ELF-1 (cell line): ENCODE data around the gene KPNB1.

Source experiments
- DNase-seq: peaks from one replicate; pipeline ENCODE4 v3.0.0-alpha.2; 2016; ENCODE audit warnings: low read depth, low spot score

The KPNB1 gene

GRCh38 chr17:47636273-47637030 lies 13.3 kb upstream of the KPNB1 start:
- DNase-seq: no peak

- no peak for DNase-seq
Measured at GRCh38 chr17:47638903-47639302, 10.8 kb upstream of the KPNB1 start.

GRCh38 chr17:47640076-47640475 lies 9.6 kb upstream of the KPNB1 start:
- DNase-seq: no peak

DNA sequence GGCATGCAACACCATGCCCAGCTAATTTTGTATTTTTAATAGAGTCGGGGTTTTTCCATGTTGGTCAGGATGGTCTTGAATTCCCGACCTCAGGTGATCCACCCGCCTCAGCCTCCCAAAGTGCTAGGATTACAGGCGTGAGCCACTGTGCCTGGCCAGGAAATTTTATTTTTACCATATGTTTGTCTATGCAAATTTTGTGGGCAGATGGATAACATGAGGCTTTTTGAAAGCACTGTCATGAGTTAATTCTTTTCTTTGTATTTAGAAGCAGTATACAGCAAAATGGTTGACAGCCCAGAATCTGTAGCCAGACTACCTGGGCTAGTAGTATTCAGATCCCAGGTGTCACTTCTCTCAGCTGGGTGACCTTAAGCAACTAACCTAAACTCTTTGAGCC lies 8.5 kb upstream of the KPNB1 start:
- DNase-seq: no peak

- DNase-seq: no peak
Measured at GRCh38 chr17:47643116-47643515, 6.6 kb upstream of the KPNB1 start.

- DNase-seq: no peak
Measured at GRCh38 chr17:47644324-47644723, 5.4 kb upstream of the KPNB1 start.

DNA sequence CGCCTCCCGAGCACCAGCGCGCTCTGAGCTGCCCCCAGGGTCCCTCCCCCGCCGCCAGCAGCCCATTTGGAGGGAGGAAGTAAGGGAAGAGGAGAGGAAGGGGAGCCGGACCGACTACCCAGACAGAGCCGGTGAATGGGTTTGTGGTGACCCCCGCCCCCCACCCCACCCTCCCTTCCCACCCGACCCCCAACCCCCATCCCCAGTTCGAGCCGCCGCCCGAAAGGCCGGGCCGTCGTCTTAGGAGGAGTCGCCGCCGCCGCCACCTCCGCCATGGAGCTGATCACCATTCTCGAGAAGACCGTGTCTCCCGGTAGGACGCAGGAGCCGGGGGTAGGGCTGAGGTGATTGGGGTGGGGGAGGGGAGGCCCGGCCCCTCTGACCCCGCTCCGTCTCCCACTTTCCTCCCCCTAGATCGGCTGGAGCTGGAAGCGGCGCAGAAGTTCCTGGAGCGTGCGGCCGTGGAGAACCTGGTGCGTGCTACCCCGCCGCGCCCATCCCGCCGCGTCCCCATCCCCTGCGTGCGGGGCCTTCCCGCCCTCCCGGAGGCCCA lies 329 bp downstream of the KPNB1 start:
- DNase-seq: no peak

GRCh38 chr17:47650525-47651522 lies 1.1 kb downstream of the KPNB1 start:
- DNase-seq: peak; percentile 97

- DNase-seq: no peak
Measured at GRCh38 chr17:47651704-47652103, 2.0 kb downstream of the KPNB1 start.

GRCh38 chr17:47652570-47652969 lies 2.9 kb downstream of the KPNB1 start:
- DNase-seq: no peak

DNA sequence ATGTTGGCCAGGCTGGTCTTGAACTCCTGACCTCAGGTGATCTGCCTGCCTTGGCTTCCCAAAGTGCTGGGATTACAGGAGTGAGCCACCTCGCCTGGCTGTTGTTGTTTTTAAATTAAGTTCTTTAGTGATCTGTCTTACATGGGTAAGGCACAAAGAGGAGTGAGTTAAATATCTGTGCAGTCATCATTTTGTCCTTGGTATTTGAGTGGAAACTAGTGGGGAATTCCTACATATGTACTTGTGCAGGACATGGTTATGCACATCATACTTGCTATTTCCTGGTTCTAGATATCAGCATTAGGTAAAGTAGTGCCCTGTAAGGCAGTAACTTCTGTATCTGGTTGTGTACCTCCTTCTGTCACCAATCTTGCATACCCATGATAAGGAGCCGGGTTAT lies 3.7 kb downstream of the KPNB1 start:
- no peak for DNase-seq

GRCh38 chr17:47654991-47655390 lies 5.3 kb downstream of the KPNB1 start:
- no peak for DNase-seq

DNA sequence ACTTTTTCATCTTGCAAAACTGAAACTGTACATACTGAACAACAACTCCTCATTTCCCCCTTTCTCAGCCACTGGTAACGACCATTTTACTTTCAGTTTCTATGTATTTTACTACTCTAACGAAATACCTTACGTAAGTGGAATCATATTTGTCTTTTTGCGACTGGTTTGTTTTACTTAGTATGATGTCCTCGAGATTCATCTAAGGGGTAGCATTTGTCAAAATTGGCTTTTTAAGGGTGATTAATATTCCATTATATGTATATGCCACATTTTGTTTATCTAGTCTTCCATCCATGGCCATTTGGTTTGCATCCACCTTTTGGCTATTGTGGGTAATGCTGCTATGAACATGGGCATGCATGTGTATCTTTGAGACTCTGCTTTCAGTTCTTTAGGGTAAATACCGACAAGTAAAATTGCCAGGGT lies 10.4 kb downstream of the KPNB1 start:
- no peak for DNase-seq

- DNase-seq: peak; percentile 67
Measured at GRCh38 chr17:47663912-47664623, 14.3 kb downstream of the KPNB1 start.

- DNase-seq: no peak
Measured at GRCh38 chr17:47664624-47664941, 14.9 kb downstream of the KPNB1 start.

GRCh38 chr17:47665655-47666054 lies 15.9 kb downstream of the KPNB1 start:
- no peak for DNase-seq

- DNase-seq: no peak
Measured at GRCh38 chr17:47669081-47669480, 19.4 kb downstream of the KPNB1 start.

GRCh38 chr17:47670064-47670463 lies 20.3 kb downstream of the KPNB1 start:
- DNase-seq: no peak

DNA sequence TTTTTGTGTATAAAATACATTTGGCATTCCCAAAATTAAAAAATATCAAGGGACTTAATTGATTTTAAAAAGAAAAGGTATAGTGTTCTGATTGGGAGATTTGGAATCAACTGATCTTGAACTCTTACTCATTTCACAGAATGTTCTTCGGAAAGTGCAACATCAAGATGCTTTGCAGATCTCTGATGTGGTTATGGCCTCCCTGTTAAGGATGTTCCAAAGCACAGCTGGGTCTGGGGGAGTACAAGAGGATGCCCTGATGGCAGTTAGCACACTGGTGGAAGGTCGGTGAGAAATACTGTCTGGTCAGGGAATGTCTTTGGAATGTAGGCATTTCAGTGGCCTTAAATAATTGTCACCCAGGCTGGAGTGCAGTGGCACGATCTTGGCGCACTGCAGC lies 24.8 kb downstream of the KPNB1 start:
- DNase-seq: no peak

- no peak for DNase-seq
Measured at GRCh38 chr17:47675380-47676198, 25.9 kb downstream of the KPNB1 start.

DNA sequence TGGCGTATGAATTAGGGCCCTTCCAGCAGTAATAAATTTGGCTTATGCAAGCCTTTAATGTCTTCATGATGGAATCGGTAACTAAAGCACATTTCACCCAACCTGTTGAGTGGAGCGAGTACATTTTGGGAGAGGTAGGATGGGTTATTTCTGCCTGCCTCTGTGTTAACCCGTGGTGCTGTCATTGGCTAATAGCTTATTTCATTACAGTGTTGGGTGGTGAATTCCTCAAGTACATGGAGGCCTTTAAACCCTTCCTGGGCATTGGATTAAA lies 26.4 kb downstream of the KPNB1 start:
- no peak for DNase-seq
